HEK293T (cell line): ENCODE data around the gene LRBA.

Experiments used
- ELF4 ChIP-seq: fragments of 450-650 bp; IDR thresholded peaks from 2 replicates; pipeline ENCODE4 v1.6.1; 2017; ENCODE audit warnings: antibody characterized with exemption
- FOXK2 ChIP-seq: fragments of 450-650 bp; IDR thresholded peaks from 2 replicates; pipeline ENCODE4 v1.6.1; 2016; ENCODE audit warnings: mild to moderate bottlenecking
- HDGF ChIP-seq: fragments of 450-650 bp; IDR thresholded peaks from 2 replicates; pipeline ENCODE4 v1.6.1; 2017; ENCODE audit warnings: antibody characterized with exemption, borderline replicate concordance
- PKNOX1 ChIP-seq: fragments of 450-650 bp; IDR thresholded peaks from 2 replicates; pipeline ENCODE4 v1.6.1; 2016
- SP1 ChIP-seq: fragments of 450-650 bp; IDR thresholded peaks from 2 replicates; pipeline ENCODE4 v1.6.1; 2017
- SUZ12 ChIP-seq: fragments of 450-650 bp; IDR thresholded peaks from 2 replicates; pipeline ENCODE4 v1.6.1; 2016; ENCODE audit warnings: mild to moderate bottlenecking
- ZNF384 ChIP-seq: fragments of 450-650 bp; IDR thresholded peaks from 2 replicates; pipeline ENCODE4 v1.6.1; 2016

- TF ChIP-seq SP1, result no peak
- TF ChIP-seq SUZ12, result no peak
- TF ChIP-seq ELF4, result no peak
- no peak for TF ChIP-seq FOXK2
- TF ChIP-seq PKNOX1, result no peak
- TF ChIP-seq HDGF, result no peak
- TF ChIP-seq ZNF384, result no peak
Measured at GRCh38 chr4:150625033-150625432, 390.1 kb downstream of the LRBA start.
